ENCODE measurements around the gene TNNT2. TPM values are rescaled to one million over a fixed set of nuclear protein-coding genes. Genes with fewer than 3 reads are reported as not detected.

The TNNT2 gene
- total and polyA plus RNA-seq, 2 donors (not counting 1 experiment from before 2014, with no cell fraction given), result not detected

DNA sequence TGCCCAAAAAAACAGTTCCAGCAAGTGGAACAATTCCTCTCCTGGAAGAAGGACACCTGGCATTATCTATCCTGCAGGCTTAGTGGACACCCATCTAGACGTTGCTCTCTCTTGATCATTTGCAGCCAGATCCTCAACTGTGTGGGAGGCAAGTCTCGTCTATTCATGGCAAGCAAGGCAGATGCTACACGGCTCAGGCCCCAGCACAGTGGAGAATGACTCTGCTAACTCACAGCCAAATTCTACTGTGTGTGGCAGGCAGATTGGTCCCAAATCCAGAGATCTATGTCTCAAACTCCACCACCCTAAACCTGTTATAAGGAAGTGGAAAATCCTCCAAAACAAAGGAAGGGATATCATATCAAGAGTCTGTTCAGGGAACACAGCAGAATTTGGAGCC, 7.0 kb downstream of the TNNT2 start:
- DNase-seq, result no peak
- H3K9me3 Mint-ChIP-seq (ENCODE audit: insufficient read depth), result no peaks in the 10 kb centered on the region
- Histone ChIP-seq H4K20me1 (ENCODE audit: control insufficient read depth, insufficient read depth, low read length, poor library complexity, severe bottlenecking) (no peaks in the 10 kb centered on the region), H3K9me3 (ENCODE audit: control extremely low read depth in 1 of 3, control insufficient read depth in 2 of 3, insufficient read depth in 1 of 3, low read length in 2 of 3) (no peaks in the 10 kb centered on the region), H2AFZ (ENCODE audit: insufficient read depth, low read depth, low read length, poor library complexity, severe bottlenecking) (no peak overlapping the region), H3K9ac (ENCODE audit: low read length) (no peak overlapping the region), H3K36me3 (replicated peaks in 1 of 2; ENCODE audit: control extremely low read depth in 1 of 2, control insufficient read depth in 1 of 2, extremely low read depth in 1 of 2, insufficient read depth in 2 of 2, low read length in 1 of 2) (no peaks in the 10 kb centered on the region), H3K4me2 (replicated peaks; ENCODE audit: low read depth, low read length, poor library complexity, severe bottlenecking) (no peak overlapping the region), H3K4me1 (ENCODE audit: control insufficient read depth in 2 of 2, insufficient read depth in 2 of 2, low read length in 2 of 2) (no peaks in the 10 kb centered on the region), H3K79me2 (ENCODE audit: control insufficient read depth, insufficient read depth, low read length) (no peaks in the 10 kb centered on the region), H3K4me3 (ENCODE audit: control extremely low read depth in 1 of 5, extremely low read depth in 1 of 5, insufficient read depth in 1 of 5, low read depth in 2 of 5, low read length in 4 of 5) (no peak overlapping the region), H3K27me3 (replicated peaks in 1 of 4; ENCODE audit: control extremely low read depth in 1 of 4, control insufficient read depth in 3 of 4, insufficient read depth in 4 of 4, low read length in 3 of 4) (no peaks in the 10 kb centered on the region), H3K27ac (ENCODE audit: low read length in 2 of 2) (no peak overlapping the region)
- intact Hi-C loops (cut with micrococcal nuclease), result no loop called here
- ATAC-seq (ENCODE audit: low read depth), result no peak
- ChIA-PET POLR2A (no interaction called here), CTCF (no interaction called here)
- H3K27ac Mint-ChIP-seq, result no peak overlapping the region
- 67% methylated on average over 1 of the region's 3 CpGs for WGBS (ENCODE audit: insufficient coverage)
- H3K27me3 Mint-ChIP-seq, result peaks cover 40% of the 10 kb centered on the region
- H3K4me3 Mint-ChIP-seq, result no peak overlapping the region
- TF ChIP-seq, protein P1, sequence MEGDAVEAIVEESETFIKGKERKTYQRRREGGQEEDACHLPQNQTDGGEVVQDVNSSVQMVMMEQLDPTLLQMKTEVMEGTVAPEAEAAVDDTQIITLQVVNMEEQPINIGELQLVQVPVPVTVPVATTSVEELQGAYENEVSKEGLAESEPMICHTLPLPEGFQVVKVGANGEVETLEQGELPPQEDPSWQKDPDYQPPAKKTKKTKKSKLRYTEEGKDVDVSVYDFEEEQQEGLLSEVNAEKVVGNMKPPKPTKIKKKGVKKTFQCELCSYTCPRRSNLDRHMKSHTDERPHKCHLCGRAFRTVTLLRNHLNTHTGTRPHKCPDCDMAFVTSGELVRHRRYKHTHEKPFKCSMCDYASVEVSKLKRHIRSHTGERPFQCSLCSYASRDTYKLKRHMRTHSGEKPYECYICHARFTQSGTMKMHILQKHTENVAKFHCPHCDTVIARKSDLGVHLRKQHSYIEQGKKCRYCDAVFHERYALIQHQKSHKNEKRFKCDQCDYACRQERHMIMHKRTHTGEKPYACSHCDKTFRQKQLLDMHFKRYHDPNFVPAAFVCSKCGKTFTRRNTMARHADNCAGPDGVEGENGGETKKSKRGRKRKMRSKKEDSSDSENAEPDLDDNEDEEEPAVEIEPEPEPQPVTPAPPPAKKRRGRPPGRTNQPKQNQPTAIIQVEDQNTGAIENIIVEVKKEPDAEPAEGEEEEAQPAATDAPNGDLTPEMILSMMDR (IDR thresholded peaks at IDR 0.05), result no peak
- no peak for TF ChIP-seq EZH2 (IDR thresholded peaks at IDR 0.05; ENCODE audit: borderline replicate concordance, insufficient read depth, low read depth, low read length, poor library complexity, severe bottlenecking)
- no peaks in the 10 kb centered on the region for H3K4me1 Mint-ChIP-seq

DNA sequence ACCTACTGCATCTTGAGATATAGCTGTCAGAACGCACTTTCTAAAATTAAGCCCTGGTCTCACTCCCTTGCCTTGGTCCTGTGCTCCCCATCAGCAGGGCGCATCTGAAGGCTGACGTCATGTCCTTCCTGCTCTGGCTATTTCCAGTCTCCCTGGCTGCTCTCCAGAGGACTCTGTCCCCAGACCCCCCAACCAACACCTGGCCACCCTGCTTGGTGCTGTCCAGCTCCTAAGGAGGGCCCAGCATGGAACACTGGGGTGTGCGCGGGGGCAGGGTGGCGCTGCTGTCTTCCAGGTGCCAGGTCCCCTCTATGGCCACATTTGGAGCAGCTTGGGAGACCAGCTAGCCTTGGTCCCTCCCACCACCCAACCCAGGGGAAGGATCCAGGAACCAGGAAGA, 8.3 kb downstream of the TNNT2 start:
- no peaks in the 10 kb centered on the region for H3K4me1 Mint-ChIP-seq
- Histone ChIP-seq H3K4me1 (ENCODE audit: control insufficient read depth in 2 of 2, insufficient read depth in 2 of 2, low read length in 2 of 2) (no peaks in the 10 kb centered on the region), H3K9ac (ENCODE audit: low read length) (no peak overlapping the region), H4K20me1 (ENCODE audit: control insufficient read depth, insufficient read depth, low read length, poor library complexity, severe bottlenecking) (no peaks in the 10 kb centered on the region), H3K4me2 (replicated peaks; ENCODE audit: low read depth, low read length, poor library complexity, severe bottlenecking) (no peak overlapping the region), H3K27me3 (replicated peaks in 1 of 4; ENCODE audit: control extremely low read depth in 1 of 4, control insufficient read depth in 3 of 4, insufficient read depth in 4 of 4, low read length in 3 of 4) (no peaks in the 10 kb centered on the region), H3K36me3 (replicated peaks in 1 of 2; ENCODE audit: control extremely low read depth in 1 of 2, control insufficient read depth in 1 of 2, extremely low read depth in 1 of 2, insufficient read depth in 2 of 2, low read length in 1 of 2) (no peaks in the 10 kb centered on the region), H3K4me3 (ENCODE audit: control extremely low read depth in 1 of 5, extremely low read depth in 1 of 5, insufficient read depth in 1 of 5, low read depth in 2 of 5, low read length in 4 of 5) (no peak overlapping the region), H2AFZ (ENCODE audit: insufficient read depth, low read depth, low read length, poor library complexity, severe bottlenecking) (no peak overlapping the region), H3K9me3 (ENCODE audit: control extremely low read depth in 1 of 3, control insufficient read depth in 2 of 3, insufficient read depth in 1 of 3, low read length in 2 of 3) (no peaks in the 10 kb centered on the region), H3K79me2 (ENCODE audit: control insufficient read depth, insufficient read depth, low read length) (no peaks in the 10 kb centered on the region), H3K27ac (ENCODE audit: low read length in 2 of 2) (no peak overlapping the region)
- peak overlapping the region; percentile 15 for H3K27ac Mint-ChIP-seq
- WGBS (ENCODE audit: insufficient coverage), result 71% methylated on average over 6 of the region's 6 CpGs
- no peak for DNase-seq
- no peak for ATAC-seq (ENCODE audit: low read depth)
- POLR2A ChIA-PET, result no interaction called here
- H3K27me3 Mint-ChIP-seq, result peaks cover 36% of the 10 kb centered on the region
- CTCF ChIA-PET, result no interaction called here
- H3K9me3 Mint-ChIP-seq (ENCODE audit: insufficient read depth), result no peaks in the 10 kb centered on the region
- TF ChIP-seq, protein P1 (IDR thresholded peaks at IDR 0.05), result no peak
- TF ChIP-seq EZH2 (IDR thresholded peaks at IDR 0.05; ENCODE audit: borderline replicate concordance, insufficient read depth, low read depth, low read length, poor library complexity, severe bottlenecking), result no peak
- intact Hi-C loops (cut with micrococcal nuclease), result no loop called here
- no peak overlapping the region for H3K4me3 Mint-ChIP-seq

Data from B cell (primary cell).